Raji (cell line): ENCODE results near the gene KRTAP5-6.

ENCODE experiments used
- POLR2A ChIP-seq: IDR thresholded peaks from 2 replicates; pipeline ENCODE4 v1.6.1; 2011; ENCODE audit warnings: low read depth, low read length, control low read depth; ENCODE audit not compliant: insufficient read depth

KRTAP5-6 gene

GRCh38 chr11:1737080-1737757, 40.2 kb downstream of the KRTAP5-6 start:
- no peak for TF ChIP-seq POLR2A

DNA sequence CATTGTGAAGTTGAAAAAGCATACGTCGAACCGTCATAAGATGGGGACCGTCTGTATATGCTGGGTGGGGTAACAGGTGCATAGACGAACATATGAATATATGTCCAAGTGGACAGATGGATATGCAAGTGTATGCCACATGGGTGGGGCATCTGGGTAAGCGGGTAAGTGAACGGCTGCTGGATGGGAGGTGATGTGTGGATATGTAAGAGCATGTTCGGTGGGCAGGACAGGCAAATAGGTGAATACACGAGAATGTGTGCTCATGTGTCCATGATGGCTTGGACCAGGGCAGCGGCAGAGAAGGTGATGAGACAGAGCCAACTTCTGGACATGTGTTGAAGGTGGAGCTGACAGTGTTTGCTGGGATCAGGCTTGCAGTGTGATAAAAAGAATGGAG, 41.4 kb downstream of the KRTAP5-6 start:
- no peak for TF ChIP-seq POLR2A

DNA sequence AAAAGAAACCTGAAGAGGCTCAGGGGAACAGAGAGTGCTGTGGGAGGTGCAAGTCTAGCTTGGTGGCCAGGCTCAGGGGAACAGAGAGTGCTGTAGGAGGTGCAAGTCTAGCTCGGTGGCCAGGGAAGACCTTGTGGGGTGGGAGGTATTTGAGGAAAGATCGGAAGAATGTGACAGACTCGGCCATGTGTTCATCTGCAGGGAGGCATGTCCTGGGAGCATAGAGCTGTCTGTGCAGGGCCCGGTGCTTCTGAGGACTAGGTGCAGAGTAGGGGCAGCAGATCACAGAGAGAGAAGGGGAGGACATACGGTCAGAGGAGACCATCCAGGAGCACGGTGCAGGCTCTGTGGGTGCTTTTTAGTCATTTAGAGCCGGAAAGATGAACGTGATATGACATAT, 42.6 kb downstream of the KRTAP5-6 start:
- no peak for TF ChIP-seq POLR2A

- TF ChIP-seq POLR2A = no peak
Measured at GRCh38 chr11:1740786-1741530, 44.0 kb downstream of the KRTAP5-6 start.

- TF ChIP-seq POLR2A = no peak
Measured at GRCh38 chr11:1741741-1742140, 44.7 kb downstream of the KRTAP5-6 start.

GRCh38 chr11:1742371-1742770, 45.4 kb downstream of the KRTAP5-6 start:
- TF ChIP-seq POLR2A = no peak

- no peak for TF ChIP-seq POLR2A
Measured at GRCh38 chr11:1742869-1743584, 46.0 kb downstream of the KRTAP5-6 start.

GRCh38 chr11:1743585-1744136, 46.7 kb downstream of the KRTAP5-6 start:
- TF ChIP-seq POLR2A = no peak

DNA sequence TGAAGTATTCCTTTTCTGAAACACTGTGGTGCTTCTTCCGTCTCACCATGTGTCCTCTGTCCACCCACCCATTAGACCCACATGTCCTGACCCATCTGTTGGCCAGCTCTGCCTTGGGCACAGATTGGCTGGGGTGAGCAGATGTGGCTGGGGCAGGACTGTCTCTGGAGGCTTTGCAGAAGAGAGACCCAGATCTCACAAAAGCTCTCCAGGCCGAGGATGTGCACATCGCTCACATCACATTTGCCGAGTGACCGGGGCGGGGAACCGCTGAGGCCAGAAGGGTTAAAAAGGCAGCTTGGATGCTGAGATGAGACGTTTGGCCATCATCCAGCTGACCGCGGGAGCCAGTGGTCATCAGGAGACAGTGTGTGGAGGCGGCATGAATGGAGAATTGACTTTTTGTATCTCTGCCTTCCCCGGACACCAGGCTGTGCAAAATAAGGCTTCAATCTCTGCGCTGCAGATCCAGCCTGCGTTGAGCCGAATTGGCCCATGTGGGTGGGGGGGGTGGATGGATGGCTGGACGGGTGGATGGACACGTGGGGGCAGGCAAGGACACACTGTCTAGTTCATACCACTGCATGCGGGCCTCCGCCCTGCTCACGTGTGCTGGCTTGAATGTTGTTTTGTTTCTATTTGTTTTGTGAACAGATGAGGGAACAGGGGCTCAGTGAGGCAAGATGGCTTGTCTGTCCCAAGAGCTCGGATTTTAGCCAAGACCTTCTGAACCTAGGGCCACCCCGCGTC, 47.3 kb downstream of the KRTAP5-6 start:
- TF ChIP-seq POLR2A = no peak

DNA sequence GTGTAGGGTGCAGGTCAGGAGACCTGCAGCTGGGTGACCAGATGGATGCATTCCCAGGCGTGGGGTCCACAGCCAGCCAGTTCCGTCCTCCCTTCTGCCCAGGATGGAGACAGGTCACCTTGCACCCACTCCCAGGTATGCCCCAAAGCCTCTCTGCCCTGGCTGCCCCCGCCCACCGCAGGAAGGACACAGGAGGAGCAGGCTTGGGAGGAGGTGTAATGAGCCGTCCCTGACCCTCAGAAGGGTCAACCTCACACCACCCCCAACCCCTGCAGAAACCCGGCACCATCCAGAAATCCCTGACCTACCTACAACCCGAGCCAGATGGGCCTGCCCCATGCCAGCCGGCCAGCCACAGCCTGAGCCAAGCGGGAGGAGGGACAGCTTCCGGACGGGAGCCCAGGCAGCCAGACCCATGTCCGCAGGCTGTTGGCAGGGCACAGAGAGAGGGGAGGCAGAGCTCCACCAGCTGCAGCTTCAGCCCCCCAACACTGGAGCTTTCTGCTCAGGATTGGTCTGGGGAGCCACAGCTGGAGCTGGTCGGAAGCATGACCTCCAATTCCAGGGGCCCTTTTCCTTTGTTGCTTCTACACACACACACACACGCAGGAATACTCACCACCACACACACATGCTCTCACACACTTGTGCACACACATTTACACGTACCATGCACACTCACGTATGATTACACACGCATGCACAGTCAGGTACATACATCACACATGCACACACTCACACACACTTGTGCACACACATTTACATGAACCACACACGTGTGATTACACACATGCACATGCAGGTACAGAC, 48.1 kb downstream of the KRTAP5-6 start:
- TF ChIP-seq POLR2A = no peak

GRCh38 chr11:1745701-1746320, 48.8 kb downstream of the KRTAP5-6 start:
- TF ChIP-seq POLR2A = no peak

- TF ChIP-seq POLR2A = no peak
Measured at GRCh38 chr11:1746511-1746931, 49.5 kb downstream of the KRTAP5-6 start.

DNA sequence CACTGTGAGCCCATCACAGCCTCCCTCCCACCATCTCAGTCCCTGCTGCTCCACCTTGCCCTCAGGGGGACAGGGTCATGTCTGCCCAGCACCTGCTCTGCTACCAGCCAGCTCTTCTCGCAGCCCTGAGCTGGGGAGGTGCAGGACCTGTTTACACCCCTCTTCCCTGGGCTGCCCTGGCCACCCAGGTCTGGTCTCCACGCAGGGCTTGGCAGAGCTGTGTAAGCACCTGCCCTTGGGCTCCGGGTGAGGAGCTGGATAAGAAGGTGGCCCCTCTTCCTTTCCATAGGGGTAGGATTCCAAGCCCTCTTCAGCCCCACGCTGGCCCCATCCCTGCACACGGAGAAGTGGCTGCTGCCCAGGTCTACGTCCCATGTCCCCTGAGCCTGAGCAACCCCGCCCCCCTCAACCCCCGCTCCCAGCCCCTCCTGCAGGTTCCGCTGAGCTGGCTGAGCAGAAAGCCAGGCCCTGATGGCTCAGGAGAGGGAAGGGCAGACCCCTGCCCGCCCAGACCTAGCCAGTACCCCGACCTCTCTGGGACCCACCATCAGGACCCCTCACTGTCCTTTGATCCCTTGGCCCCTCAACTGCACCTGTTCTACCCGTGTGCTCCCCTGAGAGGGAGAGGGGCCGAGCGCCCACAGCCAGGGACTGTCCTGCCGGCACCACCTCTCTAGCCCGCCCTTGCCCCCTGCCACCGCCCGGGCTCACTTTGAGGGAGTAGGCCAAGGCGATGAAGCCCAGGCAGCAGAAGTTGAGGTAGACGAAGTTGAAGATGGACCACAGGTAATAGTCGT, 50.2 kb downstream of the KRTAP5-6 start:
- TF ChIP-seq POLR2A = no peak
